ENCODE results near the gene SNCAIP.

SNCAIP gene

GRCh38 chr5:122501089-122501435, 189.0 kb downstream of the SNCAIP start:
- no peak for TF ChIP-seq CTCF (IDR thresholded peaks at IDR 0.05; ENCODE audit: low read depth, low read length)
- DNase-seq (ENCODE audit: extremely low read depth, low read depth) = no peak

GRCh38 chr5:122507045-122507444, 195.0 kb downstream of the SNCAIP start:
- no peak for DNase-seq (ENCODE audit: extremely low read depth, low read depth)
- no peak for TF ChIP-seq CTCF (IDR thresholded peaks at IDR 0.05; ENCODE audit: low read depth, low read length)

- no peak for TF ChIP-seq CTCF (IDR thresholded peaks at IDR 0.05; ENCODE audit: low read depth, low read length)
- DNase-seq (ENCODE audit: extremely low read depth, low read depth) = no peak
Observed at GRCh38 chr5:122507581-122507980, 195.5 kb downstream of the SNCAIP start.

GRCh38 chr5:122508623-122509022, 196.6 kb downstream of the SNCAIP start:
- DNase-seq (ENCODE audit: extremely low read depth, low read depth) = no peak

More at GRCh38 chr5:122508623-122509022, 196.6 kb downstream of the SNCAIP start:
- TF ChIP-seq CTCF (IDR thresholded peaks at IDR 0.05; ENCODE audit: low read depth, low read length) = no peak

Measured in AG09319 (cell line).